ENCODE measurements around the gene ZNF366.

DNA sequence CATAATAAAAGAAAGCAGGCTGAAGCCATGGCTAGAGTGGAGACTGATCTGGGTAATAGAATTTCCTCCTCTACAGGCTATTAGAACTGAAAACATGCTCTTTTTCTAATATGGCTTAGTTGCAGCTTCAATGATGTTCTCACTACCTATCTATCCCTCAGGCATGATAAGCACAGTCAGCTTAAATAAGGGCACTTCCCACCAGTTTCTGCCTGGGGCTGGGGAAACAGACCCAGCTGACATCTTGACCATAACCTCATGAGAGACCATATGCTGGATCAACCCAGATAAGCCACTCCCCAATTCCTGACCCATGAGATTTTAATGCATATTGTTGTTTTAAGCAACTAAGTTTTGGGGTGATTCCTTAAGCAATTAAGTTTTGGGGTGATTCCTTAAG is 81.2 kb downstream of the ZNF366 start:
- TF ChIP-seq EZH2 (IDR thresholded peaks at IDR 0.05; ENCODE audit: insufficient read depth, poor library complexity, severe bottlenecking) (no peak), EZH2phosphoT487 (IDR thresholded peaks at IDR 0.05; ENCODE audit: insufficient read depth, low read depth) (no peak)
